Left hindlimb (tissue), 1 donor: ENCODE data around the gene CORO2A.

Experiments used
- DNase-seq: peaks from one replicate; pipeline ENCODE4 v3.0.0-alpha.2; 2018

CORO2A gene

GRCh38 chr9:98218562-98219363 is 26.3 kb upstream of the CORO2A start:
- DNase-seq, result no peak

- no peak for DNase-seq
These were observed 24.8 kb upstream of the CORO2A start for GRCh38 chr9:98217255-98217654.

- DNase-seq, result no peak
These were observed 24.0 kb upstream of the CORO2A start for GRCh38 chr9:98216391-98216790.

- DNase-seq, result no peak
These were observed 23.4 kb upstream of the CORO2A start for GRCh38 chr9:98215821-98216220.

- no peak for DNase-seq
These were observed 22.8 kb upstream of the CORO2A start for GRCh38 chr9:98215271-98215670.

GRCh38 chr9:98214811-98215210 is 22.4 kb upstream of the CORO2A start:
- DNase-seq, result no peak

GRCh38 chr9:98211260-98211659 is 18.8 kb upstream of the CORO2A start:
- no peak for DNase-seq

GRCh38 chr9:98210435-98210834 is 18.0 kb upstream of the CORO2A start:
- no peak for DNase-seq

GRCh38 chr9:98209530-98209929 is 17.1 kb upstream of the CORO2A start:
- DNase-seq, result no peak

- DNase-seq, result no peak
These were observed 16.2 kb upstream of the CORO2A start for GRCh38 chr9:98208635-98209034.

- DNase-seq, result no peak
These were observed 15.2 kb upstream of the CORO2A start for GRCh38 chr9:98207606-98208005.

GRCh38 chr9:98206754-98207153 is 14.3 kb upstream of the CORO2A start:
- no peak for DNase-seq

GRCh38 chr9:98204692-98205091 is 12.3 kb upstream of the CORO2A start:
- no peak for DNase-seq

GRCh38 chr9:98203153-98203552 is 10.7 kb upstream of the CORO2A start:
- DNase-seq, result no peak

- no peak for DNase-seq
These were observed 9.8 kb upstream of the CORO2A start for GRCh38 chr9:98202252-98202651.

- no peak for DNase-seq
These were observed 9.3 kb upstream of the CORO2A start for GRCh38 chr9:98201749-98202148.

- no peak for DNase-seq
These were observed 8.7 kb upstream of the CORO2A start for GRCh38 chr9:98201102-98201501.

- DNase-seq, result no peak
These were observed 7.1 kb upstream of the CORO2A start for GRCh38 chr9:98199388-98200033.

- no peak for DNase-seq
These were observed 3.2 kb upstream of the CORO2A start for GRCh38 chr9:98195671-98196070.

GRCh38 chr9:98193336-98193944 is 1.0 kb upstream of the CORO2A start:
- no peak for DNase-seq

- DNase-seq, result no peak
These were observed 550 bp downstream of the CORO2A start for GRCh38 chr9:98191671-98192502.

- DNase-seq, result no peak
These were observed 1.2 kb downstream of the CORO2A start for GRCh38 chr9:98191181-98191608.

GRCh38 chr9:98190757-98191105 is 1.7 kb downstream of the CORO2A start:
- DNase-seq, result no peak
